Endodermal cell (in vitro differentiated cells): Measurements from ENCODE around the gene INKA1. TPM values are rescaled to one million over a fixed set of nuclear protein-coding genes. Genes with fewer than 3 reads are reported as not detected.
"Not testable (repeated sequence)": the region's sequence is repeated elsewhere in the genome, so short reads cannot be mapped to it uniquely, and the experiment has no call there.

Experiments
- DNase-seq: peaks from one replicate; pipeline ENCODE4 v3.0.0-alpha.2; 2017
- H3K27ac ChIP-seq: 2 replicates; pipeline ENCODE4 v1.5.1; 2013; ENCODE audit warnings: mild to moderate bottlenecking, low read depth, low read length, moderate library complexity
- H3K27me3 ChIP-seq: 2 replicates; pipeline ENCODE4 v1.6.1; 2013; ENCODE audit warnings: mild to moderate bottlenecking, low read length, moderate library complexity; ENCODE audit not compliant: insufficient read depth, control insufficient read depth, poor library complexity, severe bottlenecking
- H3K36me3 ChIP-seq: 2 replicates; pipeline ENCODE4 v1.7.0; 2013; ENCODE audit warnings: mild to moderate bottlenecking, low read length, moderate library complexity; ENCODE audit not compliant: control insufficient read depth, insufficient read depth
- H3K4me1 ChIP-seq: one replicate; pipeline ENCODE4 v1.7.0; 2013; ENCODE audit warnings: low read length; ENCODE audit not compliant: control insufficient read depth, insufficient read depth
- H3K4me3 ChIP-seq: 2 replicates; pipeline ENCODE4 v1.5.1; 2013; ENCODE audit warnings: mild to moderate bottlenecking, low read length, moderate library complexity
- H3K9ac ChIP-seq: 2 replicates; pipeline ENCODE4 v1.6.1; 2013; ENCODE audit warnings: mild to moderate bottlenecking, low read length, moderate library complexity; ENCODE audit not compliant: poor library complexity, severe bottlenecking; ENCODE audit errors: extremely low read depth
- H3K9me3 ChIP-seq: 2 replicates; pipeline ENCODE4 v1.6.1; 2013; ENCODE audit warnings: mild to moderate bottlenecking, low read length, moderate library complexity; ENCODE audit not compliant: control insufficient read depth
- H3K27ac Mint-ChIP-seq: 2 replicates; pipeline ENCODE4 v1.8.0; 2020; ENCODE audit warnings: mixed read lengths
- H3K27me3 Mint-ChIP-seq: 2 replicates; pipeline ENCODE4 v1.8.0; 2021; ENCODE audit warnings: mild to moderate bottlenecking, mixed read lengths; ENCODE audit not compliant: insufficient read depth
- H3K36me3 Mint-ChIP-seq: 2 replicates; pipeline ENCODE4 v1.8.0; 2020; ENCODE audit warnings: low read depth, mixed read lengths
- H3K4me1 Mint-ChIP-seq: 2 replicates; pipeline ENCODE4 v1.8.0; 2020; ENCODE audit warnings: mixed read lengths
- H3K4me3 Mint-ChIP-seq: 2 replicates; pipeline ENCODE4 v1.8.0; 2020; ENCODE audit warnings: mild to moderate bottlenecking, moderate library complexity, mixed read lengths
- H3K9me3 Mint-ChIP-seq: 2 replicates; pipeline ENCODE4 v1.8.0; 2020; ENCODE audit warnings: mild to moderate bottlenecking, mixed read lengths
- CTCF ChIP-seq: fragments of 200-600 bp; sonication (generic); conservative IDR thresholded peaks from 2 replicates; pipeline ENCODE4 v1.5.0; 2021; ENCODE audit warnings: antibody characterized with exemption, mild to moderate bottlenecking
- WGBS, 2 experiments: methylation state at CpG; one replicate each; pipeline versions ENCODE4 v1.1.5 to v1.1.7; 2013; ENCODE audit warnings: missing lambda C conversion rate in 2 of 2, mixed read lengths in 1 of 2; ENCODE audit not compliant: insufficient coverage in 1 of 2, insufficient read length in 1 of 2; 5-methylcytosine and 5-hydroxymethylcytosine counted together
- total RNA-seq, 2 donors: library from RNA; stranded (reverse); fragmentation: NEBNext Ultra II Directional in 1 of 2; extraction: Animal tissue kit (Norgen Biotek cat#: 25700) in 1 of 2; gene quantifications; 2 replicates in 1 of 2; 3 replicates in 1 of 2; pipeline ENCODE4 v1.2.1, GENCODE V29; 2021

Gene INKA1
- total RNA-seq, 2 donors from 2014 or later: not detected

GRCh38 chr3:49781415-49782199, 21.5 kb upstream of the INKA1 start:
- H3K9me3 ChIP-seq: no peaks in the 10 kb centered on the region
- Mint-ChIP-seq H3K27ac (peak overlapping the region; percentile 5), H3K36me3 (peaks cover 41% of the 10 kb centered on the region), H3K4me1 (peaks cover 7% of the 10 kb centered on the region), H3K4me3 (no peak overlapping the region), H3K9me3 (no peaks in the 10 kb centered on the region), H3K27me3 (no peaks in the 10 kb centered on the region)
- H3K4me3 ChIP-seq: no peak overlapping the region
- no peak overlapping the region for H3K27ac ChIP-seq
- H3K9ac ChIP-seq: no peak overlapping the region
- no peak for DNase-seq
- H3K4me1 ChIP-seq: no peaks in the 10 kb centered on the region
- H3K36me3 ChIP-seq: peaks cover 46% of the 10 kb centered on the region
- no peak for TF ChIP-seq CTCF
- H3K27me3 ChIP-seq: no peaks in the 10 kb centered on the region
- 90 to 92% methylated on average over 3 to 4 of the region's 5 CpGs for WGBS, 2 experiments

- H3K4me3 Mint-ChIP-seq, H3K4me1 Mint-ChIP-seq, H3K27me3 ChIP-seq, H3K4me3 ChIP-seq, H3K4me1 ChIP-seq, H3K9me3 ChIP-seq, H3K27ac Mint-ChIP-seq, H3K9me3 Mint-ChIP-seq, DNase-seq, H3K27ac ChIP-seq, H3K27me3 Mint-ChIP-seq, H3K9ac ChIP-seq: not testable (repeated sequence)
- H3K36me3 Mint-ChIP-seq: peaks cover 38% of the 10 kb centered on the region
- 94 to 97% methylated on average over 9 of the region's 9 CpGs for WGBS, 2 experiments
- peaks cover 41% of the 10 kb centered on the region for H3K36me3 ChIP-seq
Observed at GRCh38 chr3:49782277-49782676, 20.8 kb upstream of the INKA1 start.

GRCh38 chr3:49785565-49786356, 17.3 kb upstream of the INKA1 start:
- Histone ChIP-seq H3K27ac (peak overlapping the region; percentile 82), H3K36me3 (peaks cover 24% of the 10 kb centered on the region), H3K4me1 (no peaks in the 10 kb centered on the region), H3K9ac (peak overlapping the region; percentile 74), H3K27me3 (no peaks in the 10 kb centered on the region), H3K4me3 (peak overlapping the region; percentile 91), H3K9me3 (no peaks in the 10 kb centered on the region)
- Mint-ChIP-seq H3K36me3 (peaks cover 19% of the 10 kb centered on the region), H3K27me3 (peaks cover 5% of the 10 kb centered on the region), H3K4me3 (peak overlapping the region; percentile 81), H3K9me3 (no peaks in the 10 kb centered on the region), H3K27ac (peak overlapping the region; percentile 87), H3K4me1 (peaks cover 7% of the 10 kb centered on the region)
- TF ChIP-seq CTCF: no peak
- 6 to 7% methylated on average over 23 to 50 of the region's 50 CpGs for WGBS, 2 experiments
- no peak for DNase-seq
